Measurements from ENCODE around the gene KIF2A.

DNA sequence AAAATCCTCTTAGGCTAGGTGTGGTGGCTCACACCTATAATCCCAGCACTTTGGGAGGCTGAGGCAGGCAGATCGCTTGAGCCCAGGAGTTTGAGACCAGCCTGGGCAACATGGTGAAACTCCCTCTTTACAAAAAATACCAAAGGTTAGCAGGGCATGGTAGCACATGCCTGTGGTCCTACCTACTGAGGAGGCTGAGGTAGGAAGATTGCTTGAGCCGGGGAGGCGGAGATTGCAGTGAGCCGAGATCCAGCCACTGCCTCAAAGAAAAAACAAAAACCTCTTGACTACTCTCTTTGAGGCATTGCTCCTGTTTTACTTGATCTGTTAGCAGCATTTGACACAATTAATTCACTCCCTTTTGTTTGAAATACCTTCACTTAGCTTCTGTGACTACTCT, 20.7 kb downstream of the KIF2A start:
- TF ChIP-seq POLR2AphosphoS5 (IDR thresholded peaks at IDR 0.05; ENCODE audit: low read depth, low read length) (no peak), TAF1 (IDR thresholded peaks at IDR 0.05; ENCODE audit: borderline replicate concordance, insufficient read depth, low read length) (no peak), FOXP2 (optimal IDR thresholded peaks at IDR 0.05; ENCODE audit: borderline replicate concordance, extremely low read depth, extremely low read length, insufficient read depth) (no peak)
- TF ChIP-seq, protein P1, sequence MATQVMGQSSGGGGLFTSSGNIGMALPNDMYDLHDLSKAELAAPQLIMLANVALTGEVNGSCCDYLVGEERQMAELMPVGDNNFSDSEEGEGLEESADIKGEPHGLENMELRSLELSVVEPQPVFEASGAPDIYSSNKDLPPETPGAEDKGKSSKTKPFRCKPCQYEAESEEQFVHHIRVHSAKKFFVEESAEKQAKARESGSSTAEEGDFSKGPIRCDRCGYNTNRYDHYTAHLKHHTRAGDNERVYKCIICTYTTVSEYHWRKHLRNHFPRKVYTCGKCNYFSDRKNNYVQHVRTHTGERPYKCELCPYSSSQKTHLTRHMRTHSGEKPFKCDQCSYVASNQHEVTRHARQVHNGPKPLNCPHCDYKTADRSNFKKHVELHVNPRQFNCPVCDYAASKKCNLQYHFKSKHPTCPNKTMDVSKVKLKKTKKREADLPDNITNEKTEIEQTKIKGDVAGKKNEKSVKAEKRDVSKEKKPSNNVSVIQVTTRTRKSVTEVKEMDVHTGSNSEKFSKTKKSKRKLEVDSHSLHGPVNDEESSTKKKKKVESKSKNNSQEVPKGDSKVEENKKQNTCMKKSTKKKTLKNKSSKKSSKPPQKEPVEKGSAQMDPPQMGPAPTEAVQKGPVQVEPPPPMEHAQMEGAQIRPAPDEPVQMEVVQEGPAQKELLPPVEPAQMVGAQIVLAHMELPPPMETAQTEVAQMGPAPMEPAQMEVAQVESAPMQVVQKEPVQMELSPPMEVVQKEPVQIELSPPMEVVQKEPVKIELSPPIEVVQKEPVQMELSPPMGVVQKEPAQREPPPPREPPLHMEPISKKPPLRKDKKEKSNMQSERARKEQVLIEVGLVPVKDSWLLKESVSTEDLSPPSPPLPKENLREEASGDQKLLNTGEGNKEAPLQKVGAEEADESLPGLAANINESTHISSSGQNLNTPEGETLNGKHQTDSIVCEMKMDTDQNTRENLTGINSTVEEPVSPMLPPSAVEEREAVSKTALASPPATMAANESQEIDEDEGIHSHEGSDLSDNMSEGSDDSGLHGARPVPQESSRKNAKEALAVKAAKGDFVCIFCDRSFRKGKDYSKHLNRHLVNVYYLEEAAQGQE (IDR thresholded peaks at IDR 0.05; ENCODE audit: insufficient read depth in 1 of 2, low read depth in 2 of 2, low read length in 2 of 2) = no peak
